NK-92 (cell line): Measurements from ENCODE around the gene CCNI.
"Not testable (repeated sequence)": the region's sequence is repeated elsewhere in the genome, so short reads cannot be mapped to it uniquely, and the experiment has no call there.

Source experiments
- DNase-seq: peaks from one replicate; lab custom pipeline; 2025; ENCODE audit not compliant: unreplicated experiment; lab: John Stamatoyannopoulos, UW

Gene CCNI, protein sequence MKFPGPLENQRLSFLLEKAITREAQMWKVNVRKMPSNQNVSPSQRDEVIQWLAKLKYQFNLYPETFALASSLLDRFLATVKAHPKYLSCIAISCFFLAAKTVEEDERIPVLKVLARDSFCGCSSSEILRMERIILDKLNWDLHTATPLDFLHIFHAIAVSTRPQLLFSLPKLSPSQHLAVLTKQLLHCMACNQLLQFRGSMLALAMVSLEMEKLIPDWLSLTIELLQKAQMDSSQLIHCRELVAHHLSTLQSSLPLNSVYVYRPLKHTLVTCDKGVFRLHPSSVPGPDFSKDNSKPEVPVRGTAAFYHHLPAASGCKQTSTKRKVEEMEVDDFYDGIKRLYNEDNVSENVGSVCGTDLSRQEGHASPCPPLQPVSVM

DNA sequence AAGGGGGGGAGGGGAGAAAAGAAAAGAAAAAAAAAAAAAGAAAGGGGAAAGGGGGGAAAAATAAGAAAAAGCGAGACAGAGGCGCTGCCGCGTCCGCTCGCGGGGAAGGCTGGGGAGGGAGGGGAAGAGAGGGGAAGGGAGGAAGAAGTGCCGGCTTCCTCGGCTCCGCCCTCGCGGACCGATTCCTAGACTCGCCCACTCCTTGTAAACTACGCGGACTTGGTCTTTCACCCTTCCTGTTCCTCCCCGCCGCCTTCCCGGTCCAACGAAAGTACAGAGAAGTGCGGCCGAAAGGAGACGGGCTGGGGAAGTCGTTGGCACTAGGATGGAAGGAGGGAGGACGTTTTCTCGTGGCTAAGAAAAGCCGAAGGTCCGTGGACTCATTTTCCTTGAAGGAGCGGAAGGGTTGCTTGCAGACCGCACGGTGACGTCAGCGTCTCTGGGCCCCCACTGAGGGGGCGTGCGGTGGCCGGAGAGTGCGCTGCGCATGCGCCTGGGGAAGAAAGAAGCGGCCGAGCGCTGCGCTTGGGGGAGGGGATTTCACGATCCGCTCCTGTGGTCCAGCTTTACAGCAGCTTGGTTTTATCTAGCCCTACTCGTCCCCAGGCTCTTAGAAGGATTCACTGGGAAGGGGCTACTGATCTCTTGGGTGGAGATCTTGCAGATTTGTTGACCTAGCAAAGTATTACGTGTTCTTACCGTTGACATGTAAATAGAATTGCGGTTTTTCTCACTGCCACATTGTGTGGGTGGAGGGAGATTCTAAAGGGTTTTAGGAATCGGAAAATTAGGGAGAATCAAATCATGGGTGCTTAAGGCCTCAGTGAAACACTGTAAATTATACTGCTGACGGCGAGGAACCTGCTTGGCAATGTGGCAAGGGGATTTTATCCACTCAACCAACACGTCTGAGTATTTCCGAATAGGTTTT is at the start of gene CCNI:
Gene CCNI, minus strand, starts transcription at position 121 of the 931 bp plus-strand sequence. CDS start 9,627 bp downstream, outside the sequence.
- peak; percentile 61 for DNase-seq

DNA sequence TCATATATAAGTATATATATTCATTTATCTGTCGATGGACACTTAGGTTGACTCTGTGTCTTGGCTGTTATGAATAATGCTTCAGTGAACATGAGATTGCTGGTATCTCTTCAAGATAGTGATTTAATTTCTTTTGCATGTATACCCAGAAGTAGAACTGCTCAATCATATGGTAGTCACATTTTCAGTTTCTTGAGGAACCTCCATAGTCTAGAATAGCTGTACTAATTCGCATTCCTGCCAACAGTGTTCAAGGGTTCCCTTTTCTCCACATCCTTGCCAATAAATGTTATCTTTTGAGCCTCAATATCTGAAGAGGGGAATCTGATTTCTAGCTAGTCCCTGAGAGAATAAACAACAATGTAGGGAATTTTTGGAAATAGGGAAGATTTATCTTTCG is 48.8 kb upstream of the CCNI start:
- no peak for DNase-seq

DNA sequence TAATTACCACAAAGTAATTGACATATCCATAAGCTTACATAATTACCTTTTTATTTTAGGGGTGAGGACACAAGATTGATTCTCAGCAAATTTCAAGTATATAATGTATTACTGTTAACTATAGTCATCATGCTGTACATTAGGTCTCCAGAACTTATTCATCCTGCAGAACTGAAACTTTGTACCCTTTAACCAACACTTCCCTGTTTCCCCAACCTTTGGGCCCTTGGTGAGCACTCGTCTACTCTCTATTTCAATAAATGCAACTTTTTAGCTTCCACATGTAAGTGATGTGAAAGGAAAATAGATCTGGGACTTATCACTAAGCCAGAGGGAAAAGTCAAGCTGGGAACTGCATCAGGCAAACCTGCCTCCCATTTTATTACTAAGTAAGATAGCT is 47.6 kb upstream of the CCNI start:
- DNase-seq = no peak

DNA sequence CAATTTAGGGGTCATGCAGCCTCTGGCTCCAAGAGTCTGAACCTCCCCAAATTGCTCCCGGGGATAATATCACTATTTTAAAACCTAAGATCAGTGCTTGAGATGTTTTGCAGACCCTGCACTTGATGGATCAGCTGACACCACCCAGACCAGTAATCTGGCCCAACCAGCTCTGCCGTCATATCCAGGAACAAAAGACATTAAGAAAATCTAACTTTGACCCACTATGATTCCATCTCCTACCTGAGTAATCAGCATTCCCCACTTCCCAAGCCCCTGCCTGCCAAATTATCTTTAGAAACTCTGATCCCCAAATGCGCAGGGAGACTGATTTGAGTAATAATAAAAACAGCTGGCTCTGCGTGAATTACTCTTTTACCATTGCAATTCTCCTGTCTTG is 46.9 kb upstream of the CCNI start:
- DNase-seq = no peak

DNA sequence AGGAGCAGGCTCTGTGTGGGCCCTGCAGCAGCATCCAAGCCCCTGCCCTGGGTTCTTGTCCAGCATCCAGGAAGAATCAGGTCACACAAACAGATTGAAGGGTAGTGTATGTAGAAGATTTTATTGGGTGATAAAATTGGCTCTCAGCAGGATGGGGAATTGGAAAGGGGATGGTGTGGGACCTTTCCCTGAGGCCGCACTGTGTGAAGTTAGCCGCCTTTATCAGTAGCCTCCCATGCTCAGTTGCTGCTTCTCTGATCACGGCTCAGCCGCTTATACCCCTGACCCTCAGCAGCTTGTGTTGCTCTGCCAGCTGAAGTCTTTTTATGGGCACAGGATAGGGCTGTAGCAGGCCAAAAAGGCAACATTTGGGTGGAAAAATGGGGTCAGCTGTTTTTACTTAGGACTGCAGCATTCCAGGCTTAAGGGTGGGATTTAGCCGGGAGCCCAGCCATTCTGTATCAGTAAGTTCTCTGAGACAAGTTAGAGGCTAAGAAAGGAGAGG is 46.0 kb upstream of the CCNI start:
- no peak for DNase-seq

DNA sequence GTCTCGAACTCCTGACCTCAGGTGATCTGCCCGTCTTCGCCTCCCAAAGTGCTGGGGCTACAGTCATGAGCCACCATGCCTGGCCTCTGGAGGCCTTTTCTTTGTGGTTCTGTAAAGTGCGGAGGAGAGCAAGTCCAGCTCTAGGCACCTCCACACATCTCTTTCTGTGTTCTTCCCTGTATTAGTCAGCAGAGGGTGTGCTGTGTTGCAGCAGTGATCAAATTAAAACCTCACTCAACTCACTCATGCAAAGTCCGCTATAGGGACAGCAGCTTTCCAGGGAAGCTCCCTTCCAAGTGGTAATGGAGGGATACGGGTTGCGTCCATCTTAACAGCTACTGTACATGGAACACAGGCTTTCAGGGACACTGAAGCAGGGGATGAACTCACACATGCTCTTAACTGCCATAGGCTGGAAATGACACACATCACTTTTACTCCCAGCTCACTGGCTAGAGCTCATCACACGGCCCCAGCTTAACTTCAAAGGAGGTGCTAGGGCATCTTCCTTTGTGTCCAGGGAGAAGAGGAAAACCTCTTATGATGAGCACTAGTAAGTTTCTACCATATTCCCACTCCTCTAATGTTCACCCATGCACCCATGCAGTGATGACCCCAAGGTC is 45.2 kb upstream of the CCNI start:
- no peak for DNase-seq

DNA sequence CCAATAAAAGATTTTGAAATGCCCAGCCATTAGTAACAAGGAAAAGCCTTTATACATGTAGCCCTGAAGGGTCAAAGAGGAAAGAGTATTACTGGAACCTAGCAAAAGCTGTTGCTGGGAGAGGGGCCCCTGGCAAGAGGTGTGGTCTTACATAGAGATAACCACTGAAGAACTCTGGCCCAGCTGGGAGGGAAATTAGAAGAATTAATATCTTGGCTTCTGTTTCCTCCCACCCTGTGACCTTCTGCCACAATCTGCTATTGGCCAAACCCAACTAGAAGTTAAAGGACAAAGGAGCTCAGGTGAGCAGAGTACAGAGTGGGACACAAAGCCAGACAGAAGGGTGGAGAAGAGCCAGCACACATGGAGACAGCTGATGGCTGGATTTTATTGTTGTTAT is 41.9 kb upstream of the CCNI start:
- no peak for DNase-seq

DNA sequence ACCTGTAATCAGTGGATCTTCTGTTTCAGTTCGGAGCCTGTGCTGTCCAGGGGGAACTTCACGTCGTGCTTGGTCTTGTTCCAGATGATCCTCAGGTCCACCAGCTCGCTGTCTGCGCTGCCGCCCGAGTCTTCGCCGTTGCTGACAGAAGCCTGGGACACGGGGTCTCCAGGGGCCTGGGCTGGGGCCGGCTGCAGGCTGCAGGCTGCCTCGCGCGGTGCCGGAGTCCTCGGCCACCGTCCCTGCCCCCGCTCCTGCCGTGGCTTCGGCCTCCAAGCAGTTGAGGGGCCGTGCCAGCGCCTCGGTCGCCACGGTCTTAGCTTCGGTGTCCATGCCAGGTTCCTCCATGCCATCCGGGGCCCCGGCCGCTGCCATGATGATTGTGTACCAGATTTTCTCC is 37.3 kb upstream of the CCNI start:
- no peak for DNase-seq

DNA sequence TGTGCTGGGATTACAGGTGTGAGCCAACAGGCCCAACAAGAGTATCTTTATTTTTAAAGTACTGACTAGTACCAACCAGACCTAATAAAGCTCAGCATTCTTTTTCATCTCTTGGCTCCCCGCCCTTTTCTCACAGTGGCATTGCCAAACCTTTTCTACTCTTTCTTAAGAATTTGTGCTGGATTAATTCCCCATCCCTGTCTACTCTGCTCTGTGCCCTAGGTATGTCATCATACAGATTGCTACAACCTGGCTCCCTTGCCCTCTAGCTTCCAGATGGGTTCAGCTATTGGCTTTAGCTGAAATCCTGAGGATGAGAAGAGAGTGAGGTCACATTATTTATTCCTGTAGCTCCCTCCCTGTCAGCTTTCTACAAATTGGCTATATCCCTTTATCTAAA is 34.9 kb upstream of the CCNI start:
- no peak for DNase-seq

DNA sequence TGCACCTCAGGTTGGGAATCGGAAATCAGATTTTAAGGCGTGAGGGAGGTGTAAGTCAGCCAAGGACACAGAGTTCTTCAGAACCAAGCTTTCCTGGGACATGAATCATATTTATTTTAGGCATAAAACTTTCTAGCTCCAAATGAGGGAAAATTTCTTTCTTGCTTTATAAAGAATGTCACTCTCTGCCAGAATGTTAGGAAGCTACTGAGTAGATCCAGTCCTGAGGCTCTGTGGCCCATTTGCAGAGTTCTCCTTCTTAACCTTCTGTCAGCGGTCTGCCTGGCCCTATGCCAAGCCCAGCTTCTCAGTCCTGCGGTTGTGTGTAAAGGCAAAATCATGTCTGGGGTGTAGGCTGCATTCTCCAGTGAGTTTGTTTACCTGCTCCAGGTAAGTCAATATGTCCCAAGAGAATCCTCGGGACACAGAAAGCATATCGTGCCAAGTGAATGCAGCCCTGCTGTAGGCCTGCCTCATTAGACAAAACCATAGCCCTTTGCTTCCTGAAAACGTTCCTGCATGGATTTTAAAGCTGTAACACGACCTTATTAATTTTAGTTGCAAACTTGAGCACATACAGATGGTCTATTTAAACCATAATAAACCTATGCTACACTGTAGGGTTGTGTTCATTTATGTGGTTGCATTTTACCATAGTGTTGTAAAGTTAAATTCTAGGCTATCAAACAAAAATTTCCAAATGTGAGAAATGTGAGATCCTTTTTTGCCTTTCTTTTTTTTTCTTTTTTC is 29.2 kb upstream of the CCNI start:
- no peak for DNase-seq

DNA sequence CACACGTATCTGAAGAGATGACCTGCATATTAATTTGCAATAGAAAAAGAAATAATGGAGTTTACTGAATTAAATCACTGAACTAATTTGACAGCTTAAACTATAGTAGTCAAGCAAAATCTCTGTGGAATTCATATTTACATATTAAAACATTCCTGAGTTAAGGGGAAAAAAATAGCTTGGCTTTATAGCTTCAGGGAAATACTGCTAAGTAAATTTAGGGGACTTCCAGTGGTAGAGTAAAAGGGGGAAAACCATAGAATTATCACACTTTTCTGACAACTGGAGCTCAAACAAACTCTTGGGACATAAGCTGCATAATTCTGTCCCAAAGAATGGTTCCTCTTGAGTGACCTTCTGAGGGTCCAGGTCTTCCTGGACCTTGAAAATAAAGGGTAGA is 28.6 kb upstream of the CCNI start:
- no peak for DNase-seq

DNA sequence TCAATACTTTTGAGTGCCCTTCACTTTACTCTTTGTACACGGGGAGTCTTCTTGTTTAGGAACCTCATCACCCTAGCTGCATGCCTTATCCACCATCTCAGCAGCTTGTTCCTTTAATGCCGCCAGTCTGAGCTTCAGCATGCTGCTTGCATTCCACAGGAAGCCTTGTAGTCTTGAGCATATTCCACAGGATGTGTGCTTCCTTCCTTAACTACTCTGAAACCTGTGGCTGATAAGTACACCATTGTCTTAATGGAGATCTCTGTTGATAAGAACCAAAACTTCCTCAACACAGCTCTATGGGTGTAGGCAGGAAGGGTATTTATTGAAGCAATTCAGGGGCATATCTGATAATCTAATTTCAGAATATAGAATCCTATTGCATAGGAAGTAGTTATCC is 24.4 kb upstream of the CCNI start:
- no peak for DNase-seq

DNA sequence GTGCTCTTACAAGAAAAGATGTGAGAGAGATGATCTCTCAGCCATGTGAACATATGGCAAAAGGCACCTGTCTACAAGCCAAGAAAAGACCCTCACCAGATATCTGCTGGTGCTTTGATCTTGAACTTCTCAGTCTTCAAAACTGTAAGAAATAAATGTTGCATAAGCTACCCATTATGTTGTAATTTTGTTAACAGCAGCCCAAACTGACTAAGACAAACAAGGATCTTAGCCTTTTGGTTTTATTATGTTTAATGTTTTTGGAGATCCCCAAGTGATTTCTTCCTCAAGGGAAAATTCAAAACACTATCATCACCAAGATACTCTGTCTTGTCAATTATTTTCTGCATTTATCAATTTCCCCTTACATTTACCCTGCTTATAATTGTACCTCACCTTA is 21.8 kb upstream of the CCNI start:
- DNase-seq = no peak

DNA sequence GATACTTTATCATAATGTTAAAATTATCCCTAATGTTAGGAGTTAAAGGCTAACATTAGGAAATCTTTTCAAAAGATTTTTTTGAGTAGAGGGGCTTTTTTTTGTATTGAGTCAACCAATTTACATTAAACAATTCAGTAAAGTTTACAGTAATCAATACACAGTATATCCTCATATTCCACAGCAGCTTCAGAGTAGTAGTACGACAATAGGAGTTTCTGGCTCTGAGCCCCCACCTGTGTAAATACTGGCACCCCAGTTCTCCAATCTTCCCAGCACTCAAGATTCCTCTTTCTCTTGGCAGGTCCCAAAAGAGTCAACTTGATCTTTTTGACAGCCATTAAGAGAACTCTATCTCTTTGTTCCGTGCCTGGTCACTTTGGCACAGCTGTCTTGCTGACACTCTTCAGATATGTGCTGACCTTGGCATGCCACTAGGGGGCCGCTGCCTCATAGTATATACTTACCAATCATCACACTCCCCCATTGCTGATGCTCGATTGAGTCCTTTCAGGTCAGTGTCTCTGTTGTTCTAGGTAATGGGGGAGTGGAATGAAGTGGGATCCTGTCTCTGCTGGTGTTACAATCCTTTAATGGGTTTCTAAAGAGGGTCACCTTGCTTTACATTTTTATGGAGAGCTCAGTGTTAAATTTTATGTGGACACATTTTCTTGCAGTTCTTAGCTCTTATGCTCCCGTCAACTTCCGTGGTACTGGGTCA is 19.5 kb upstream of the CCNI start:
- DNase-seq = no peak

DNA sequence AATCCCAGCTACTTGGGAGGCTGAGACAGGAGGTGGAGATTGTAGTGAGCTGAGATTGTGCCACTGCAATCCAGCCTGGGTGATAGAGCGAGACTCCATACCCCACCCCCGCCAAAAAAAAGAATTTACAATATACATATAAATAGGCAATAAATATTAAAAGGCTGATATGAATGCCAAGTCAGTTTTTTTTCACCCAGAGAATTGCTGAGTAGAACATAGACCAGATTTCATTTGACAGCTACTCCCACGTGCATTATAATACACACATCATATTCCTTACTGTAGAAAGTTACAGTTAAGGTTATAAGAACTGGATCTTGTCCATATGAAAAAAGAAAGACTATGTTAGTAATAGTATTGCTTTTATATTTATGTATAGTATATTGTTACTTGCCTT is 18.7 kb upstream of the CCNI start:
- no peak for DNase-seq

DNA sequence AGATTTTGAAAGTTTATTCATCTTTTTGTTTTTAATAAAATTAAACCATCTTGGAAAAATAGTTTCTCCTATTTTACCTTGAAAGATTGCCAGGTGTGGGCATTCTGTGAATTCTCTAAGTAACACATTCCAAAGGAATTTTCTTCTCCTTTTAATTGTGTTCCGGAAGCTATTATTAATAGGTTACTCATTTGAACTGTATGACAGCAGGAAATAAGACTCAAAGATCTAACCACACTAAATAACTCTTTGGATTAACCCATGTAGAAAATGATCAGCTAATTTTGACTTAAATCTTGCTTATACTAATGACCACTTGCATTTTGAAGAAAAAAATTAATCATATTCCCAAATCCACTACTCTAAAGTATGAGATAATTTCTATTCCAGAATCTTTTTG is 17.6 kb upstream of the CCNI start:
- no peak for DNase-seq

DNA sequence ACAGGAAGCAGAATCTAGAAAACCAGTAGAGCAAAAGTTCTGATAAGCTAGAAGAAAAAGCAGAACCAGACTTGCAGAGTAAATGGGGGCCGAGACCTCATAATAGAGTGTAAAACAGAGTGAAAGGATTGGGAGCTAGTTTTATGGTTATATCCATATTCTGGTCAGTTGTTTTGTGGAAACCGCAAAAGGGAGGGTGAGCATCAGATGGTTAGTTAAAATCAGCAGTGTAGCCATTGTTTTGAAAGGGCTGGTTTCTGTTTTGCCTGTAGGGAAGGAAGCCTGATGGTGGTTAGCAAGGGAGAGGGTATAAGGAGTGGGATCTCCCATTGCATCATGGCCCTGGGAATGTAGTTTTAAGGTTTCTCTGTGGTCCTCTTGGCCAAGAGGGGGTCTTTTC is 17.2 kb upstream of the CCNI start:
- DNase-seq = no peak

DNA sequence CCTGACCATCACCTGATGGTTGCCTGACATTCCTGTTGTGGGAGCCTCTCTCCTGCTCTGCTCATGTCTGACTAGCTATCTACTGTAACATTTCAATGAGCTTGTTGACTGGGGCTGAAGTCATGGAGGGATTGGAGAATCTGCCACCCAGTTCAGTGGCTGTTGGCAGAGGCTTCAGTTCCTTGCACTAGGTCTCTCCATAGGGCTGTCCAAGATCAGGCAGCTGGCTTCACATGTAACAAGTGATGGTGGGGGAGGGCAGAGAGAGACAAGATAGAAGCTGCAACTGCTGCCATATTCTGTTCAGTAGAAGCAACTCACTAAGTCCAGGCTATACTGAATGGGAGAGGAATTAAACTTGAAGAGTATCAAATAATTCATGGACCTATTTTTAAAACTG is 14.1 kb upstream of the CCNI start:
- no peak for DNase-seq

DNA sequence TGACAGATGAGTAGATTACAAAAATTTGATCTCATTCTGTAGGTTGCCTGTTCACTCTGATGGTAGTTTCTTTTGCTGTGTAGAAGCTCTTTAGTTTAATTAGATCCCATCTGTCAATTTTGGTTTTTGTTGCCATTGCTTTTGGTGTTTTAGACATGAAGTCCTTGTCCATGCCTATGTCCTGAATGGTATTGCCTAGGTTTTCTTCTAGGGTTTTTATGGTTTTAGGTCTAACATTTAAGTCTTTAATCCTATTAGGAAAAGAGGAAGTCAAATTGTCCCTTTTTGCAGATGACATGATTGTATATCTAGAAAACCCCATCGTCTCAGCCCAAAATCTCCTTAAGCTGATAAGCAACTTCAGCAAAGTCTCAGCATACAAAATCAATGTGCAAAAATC is 11.2 kb upstream of the CCNI start:
- not testable (repeated sequence) for DNase-seq

DNA sequence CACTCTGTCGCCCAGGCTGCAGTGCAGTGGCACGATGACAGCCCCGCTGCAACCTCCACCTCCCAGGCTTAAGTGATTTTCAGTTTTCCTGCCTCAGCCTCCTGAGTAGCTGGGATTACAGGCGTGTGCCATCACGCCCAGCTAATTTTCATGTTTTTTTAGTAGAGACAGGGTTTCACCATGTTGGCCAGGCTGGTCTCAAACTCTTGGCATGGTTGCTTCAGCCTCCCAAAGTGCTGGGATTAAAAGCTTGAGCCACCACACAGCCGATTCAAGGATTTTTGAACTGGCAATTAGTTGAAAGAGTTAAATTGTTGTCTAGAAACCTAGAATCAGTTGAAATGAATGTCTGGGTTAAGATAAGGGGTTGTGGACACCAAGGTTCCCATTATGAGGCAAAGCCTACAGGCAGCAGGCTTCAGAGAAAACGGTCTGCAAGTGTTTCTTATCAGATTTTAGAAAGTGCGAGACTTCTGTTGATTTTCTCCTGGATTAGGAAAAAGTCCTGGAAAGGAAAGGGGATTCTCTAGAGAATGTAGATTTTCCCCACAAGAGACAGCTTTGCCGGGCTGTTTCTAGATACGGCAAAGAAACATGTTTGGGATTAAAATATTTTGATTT is 8.3 kb upstream of the CCNI start:
- no peak for DNase-seq
